Heart left ventricle (tissue), 13 donors: Measurements from ENCODE around the gene KIFAP3.

Experiments
- POLR2A ChIP-seq, 2 donors: fragments of 450-650 bp; IDR thresholded peaks; one replicate each; pipeline ENCODE4 v1.6.1; 2017; ENCODE audit warnings: antibody characterized with exemption in 2 of 2, mild to moderate bottlenecking in 2 of 2, moderate library complexity in 2 of 2
- TF ChIP-seq, protein P1 (sequence below), 12 donors: fragments of 200-600 bp; sonication (generic) in 4 of 12; IDR thresholded peaks; one replicate each; pipeline versions ENCODE4 v1.5.0 to v1.8.0; 2018 to 2022; ENCODE audit warnings: antibody characterized with exemption in 12 of 12, mild to moderate bottlenecking in 5 of 12
- donor health status: ischemic (EF 13 %, LVEDD 7.1; RV severe dilation, severe dysfunction).
- donor health status: DM: no; HTN: yes; CAD: no.
- donor health status: DM: no; HTN: no; CAD: no.
- donor health status: ischemic (EF 25% LVEDD 6.9; RV normal size, moderate dysfunction).
- donor health status: ischemic (EF 25% LVEDD 5.7; RV mildly dilated, moderate dysfunction).
- donor health status: ischemic (EF 35%, LVEDD 5.7; RV mildly dilated, moderate dysfunction).
- donor health status: nonischemic (EF 11% LVEDD 7.7; RV severe dilation, severe dysfunction).
- donor health status: DM: yes; HTN: yes; CAD: no.
- donor health status: PGD.
- donor health status: ischemic (EF 29% LVEDD 5.4; RV normal size, mild dysfunction).
- donor health status: nonischemic (EF 23%, LVEDD 6.1; RV moderate dilation, normal function).

GRCh38 chr1:169906938-169907337, 167.6 kb downstream of the KIFAP3 start:
- TF ChIP-seq, protein P1, sequence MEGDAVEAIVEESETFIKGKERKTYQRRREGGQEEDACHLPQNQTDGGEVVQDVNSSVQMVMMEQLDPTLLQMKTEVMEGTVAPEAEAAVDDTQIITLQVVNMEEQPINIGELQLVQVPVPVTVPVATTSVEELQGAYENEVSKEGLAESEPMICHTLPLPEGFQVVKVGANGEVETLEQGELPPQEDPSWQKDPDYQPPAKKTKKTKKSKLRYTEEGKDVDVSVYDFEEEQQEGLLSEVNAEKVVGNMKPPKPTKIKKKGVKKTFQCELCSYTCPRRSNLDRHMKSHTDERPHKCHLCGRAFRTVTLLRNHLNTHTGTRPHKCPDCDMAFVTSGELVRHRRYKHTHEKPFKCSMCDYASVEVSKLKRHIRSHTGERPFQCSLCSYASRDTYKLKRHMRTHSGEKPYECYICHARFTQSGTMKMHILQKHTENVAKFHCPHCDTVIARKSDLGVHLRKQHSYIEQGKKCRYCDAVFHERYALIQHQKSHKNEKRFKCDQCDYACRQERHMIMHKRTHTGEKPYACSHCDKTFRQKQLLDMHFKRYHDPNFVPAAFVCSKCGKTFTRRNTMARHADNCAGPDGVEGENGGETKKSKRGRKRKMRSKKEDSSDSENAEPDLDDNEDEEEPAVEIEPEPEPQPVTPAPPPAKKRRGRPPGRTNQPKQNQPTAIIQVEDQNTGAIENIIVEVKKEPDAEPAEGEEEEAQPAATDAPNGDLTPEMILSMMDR (IDR thresholded peaks at IDR 0.05) = no peak
- TF ChIP-seq POLR2A (IDR thresholded peaks at IDR 0.05) = no peak
